Suppressor macrophage treated with lipopolysaccharide for 1 hour (primary cell): ENCODE measurements around the gene USP11.

Source experiments
- DNase-seq, 3 donors: peaks; one replicate each; pipeline ENCODE4 v3.0.0-alpha.2; 2020 to 2022

USP11 gene

GRCh38 chrX:47226071-47226470 lies 6.7 kb upstream of the USP11 start:
- no peak for DNase-seq

- DNase-seq: no peak
Observed at GRCh38 chrX:47226531-47227333, 6.1 kb upstream of the USP11 start.

- no peak for DNase-seq
Observed at GRCh38 chrX:47227334-47227583, 5.5 kb upstream of the USP11 start.

- no peak for DNase-seq
Observed at GRCh38 chrX:47228550-47229270, 4.1 kb upstream of the USP11 start.

- no peak for DNase-seq
Observed at GRCh38 chrX:47229427-47229826, 3.4 kb upstream of the USP11 start.

GRCh38 chrX:47230136-47230868 lies 2.5 kb upstream of the USP11 start:
- no peak for DNase-seq

- no peak for DNase-seq
Observed at GRCh38 chrX:47231167-47231566, 1.6 kb upstream of the USP11 start.

- DNase-seq: no peak
Observed at GRCh38 chrX:47232197-47232802, 509 bp upstream of the USP11 start.

GRCh38 chrX:47233333-47234113 lies 714 bp downstream of the USP11 start:
- DNase-seq: peak; percentile 95 to 97 (median 96)

GRCh38 chrX:47234583-47234982 lies 1.8 kb downstream of the USP11 start:
- DNase-seq: no peak

- DNase-seq: no peak
Observed at GRCh38 chrX:47235691-47236103, 2.9 kb downstream of the USP11 start.

GRCh38 chrX:47239199-47239598 lies 6.4 kb downstream of the USP11 start:
- no peak for DNase-seq

GRCh38 chrX:47239898-47240545 lies 7.2 kb downstream of the USP11 start:
- DNase-seq: no peak

GRCh38 chrX:47240619-47241018 lies 7.8 kb downstream of the USP11 start:
- DNase-seq: no peak

GRCh38 chrX:47241201-47242011 lies 8.6 kb downstream of the USP11 start:
- no peak for DNase-seq

GRCh38 chrX:47242321-47242720 lies 9.5 kb downstream of the USP11 start:
- DNase-seq: no peak

- no peak for DNase-seq
Observed at GRCh38 chrX:47243351-47243750, 10.5 kb downstream of the USP11 start.

GRCh38 chrX:47244676-47245075 lies 11.9 kb downstream of the USP11 start:
- DNase-seq: no peak

GRCh38 chrX:47245156-47245555 lies 12.3 kb downstream of the USP11 start:
- DNase-seq: no peak

GRCh38 chrX:47247206-47247998 lies 14.6 kb downstream of the USP11 start:
- DNase-seq: peak; percentile 30 to 71 (median 60)

GRCh38 chrX:47247999-47248320 lies 15.2 kb downstream of the USP11 start:
- DNase-seq: no peak
